NCI-H526 treated with DMSO at 0.1 percent for 48 hours (cell line): ENCODE measurements around the gene ZCCHC4.
"Not testable (repeated sequence)": the region's sequence is repeated elsewhere in the genome, so short reads cannot be mapped to it uniquely, and the experiment has no call there.

ENCODE experiments used
- DNase-seq: peaks from one replicate; lab custom pipeline; 2025; lab: John Stamatoyannopoulos, UW

Gene ZCCHC4

DNA sequence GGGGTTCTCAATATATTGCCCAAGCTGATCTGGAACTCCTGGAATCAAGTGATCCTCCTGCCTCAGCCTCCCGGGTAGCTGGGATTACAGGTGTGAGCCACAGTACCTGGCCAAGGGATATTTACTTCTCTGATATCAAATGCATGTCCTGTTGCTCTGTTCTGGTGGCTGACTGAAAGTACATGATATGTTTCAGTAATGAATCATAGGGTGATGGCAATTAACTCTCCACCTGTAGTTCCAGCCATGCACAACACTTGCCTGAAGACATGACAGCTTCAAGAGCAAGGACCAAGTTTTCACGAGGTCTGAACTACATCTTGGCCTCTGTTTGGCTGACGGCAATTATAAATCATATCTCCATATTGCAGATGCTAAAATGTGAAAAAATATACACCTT lies 9.1 kb downstream of the ZCCHC4 start:
- no peak for DNase-seq

GRCh38 chr4:25328463-25328862 lies 15.9 kb downstream of the ZCCHC4 start:
- DNase-seq, result not testable (repeated sequence)

GRCh38 chr4:25330335-25330734 lies 17.8 kb downstream of the ZCCHC4 start:
- no peak for DNase-seq

DNA sequence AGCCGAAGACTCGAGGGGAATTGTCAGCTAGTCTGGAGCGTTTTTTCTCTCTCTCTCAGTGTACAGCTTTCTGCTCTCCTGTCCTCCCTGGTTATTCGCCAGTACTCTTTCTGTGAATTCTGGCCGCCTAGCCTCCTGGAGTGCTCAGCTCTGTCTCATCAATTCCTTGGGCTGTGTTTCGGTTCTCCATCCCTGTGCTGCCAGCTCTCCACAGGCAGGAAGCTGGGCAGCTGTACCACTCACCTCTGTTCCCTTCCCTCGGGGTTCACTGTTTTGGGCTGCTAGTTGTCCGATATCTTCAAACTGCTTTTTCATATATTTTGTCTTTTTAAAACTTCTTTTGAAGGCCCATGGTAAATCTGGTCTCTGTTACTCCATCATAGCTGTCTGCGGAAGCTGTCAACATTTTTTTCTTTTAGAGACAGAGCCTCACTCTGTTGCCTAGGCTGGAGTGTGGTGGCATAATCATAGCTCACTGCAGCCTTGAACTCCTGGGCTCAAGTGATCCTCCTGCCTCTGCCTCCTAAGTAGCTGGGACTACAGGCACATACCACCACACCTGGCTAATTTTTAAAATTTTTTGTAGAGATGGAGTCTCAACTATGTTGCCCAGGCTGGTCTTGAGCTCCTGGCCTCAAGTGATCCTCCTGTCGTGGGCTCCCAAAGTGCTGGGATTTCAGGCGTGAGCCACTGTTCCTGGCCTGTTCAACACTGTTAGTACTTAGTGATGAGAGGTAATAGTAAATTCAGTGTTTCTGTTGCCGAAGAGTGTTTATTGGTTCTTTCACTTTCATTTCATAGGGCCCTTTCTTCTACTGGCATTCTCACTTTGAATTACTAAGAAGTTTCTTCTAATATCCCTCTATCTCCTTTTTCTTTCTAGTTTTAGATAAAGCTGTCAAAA lies 18.6 kb downstream of the ZCCHC4 start:
- DNase-seq, result no peak

DNA sequence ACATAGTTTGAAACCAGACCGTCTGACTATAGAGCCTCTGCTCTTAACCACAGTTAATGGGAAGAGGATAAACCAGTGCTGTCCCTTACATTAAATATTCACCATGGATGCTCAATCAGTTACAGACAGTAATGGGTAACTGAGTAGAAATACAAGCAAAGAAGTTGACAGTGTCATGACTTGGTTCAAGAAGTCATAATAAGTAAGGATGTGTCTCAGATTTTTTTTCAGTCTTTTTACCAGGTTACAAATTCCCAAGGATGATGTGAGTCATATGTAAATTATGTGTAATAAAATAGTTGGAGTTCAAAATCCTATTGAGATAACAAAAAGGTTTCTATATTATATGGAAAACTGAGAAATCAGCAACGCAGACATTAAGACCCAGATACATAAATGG lies 31.1 kb downstream of the ZCCHC4 start:
- DNase-seq, result no peak

DNA sequence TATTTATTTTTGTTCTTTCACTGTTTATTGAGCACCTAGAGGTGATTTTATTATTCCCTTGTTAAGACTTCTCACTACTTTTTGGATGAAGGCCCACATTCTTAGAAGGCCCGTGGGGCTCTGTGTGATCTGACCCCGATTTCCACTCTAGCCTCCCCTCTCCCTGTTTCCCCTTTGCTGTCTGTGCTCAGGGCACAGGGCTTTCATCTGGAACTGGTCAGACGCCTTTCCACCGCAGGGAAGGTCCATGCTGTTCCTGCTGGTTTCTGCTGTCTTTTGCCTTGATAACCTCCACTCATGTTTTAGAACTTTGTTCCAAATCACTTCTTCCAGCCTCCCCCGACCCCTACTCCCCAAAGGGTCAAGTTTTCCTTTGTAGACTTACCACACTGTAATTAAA lies 33.2 kb downstream of the ZCCHC4 start:
- no peak for DNase-seq

DNA sequence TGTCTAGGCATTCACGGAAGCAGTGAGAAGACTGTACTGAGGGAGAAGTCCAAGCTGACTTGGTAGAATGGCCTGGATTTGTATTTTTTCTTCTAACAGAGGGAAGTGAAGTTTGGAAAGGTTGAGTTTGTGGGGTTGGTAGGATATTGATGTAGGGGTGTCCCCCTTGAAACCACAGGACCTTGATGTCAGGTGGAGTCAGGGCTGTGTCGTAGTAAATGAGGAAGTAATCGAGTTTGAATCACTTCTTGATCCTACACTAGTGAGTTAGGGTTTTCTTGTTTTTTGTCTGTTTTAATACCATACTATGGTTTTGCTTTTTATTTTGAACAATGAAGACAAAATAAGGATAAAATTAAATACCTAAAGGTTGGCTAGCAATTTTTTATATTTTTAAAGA lies 34.3 kb downstream of the ZCCHC4 start:
- DNase-seq, result no peak

- no peak for DNase-seq
Observed at GRCh38 chr4:25347473-25347872, 34.9 kb downstream of the ZCCHC4 start.

DNA sequence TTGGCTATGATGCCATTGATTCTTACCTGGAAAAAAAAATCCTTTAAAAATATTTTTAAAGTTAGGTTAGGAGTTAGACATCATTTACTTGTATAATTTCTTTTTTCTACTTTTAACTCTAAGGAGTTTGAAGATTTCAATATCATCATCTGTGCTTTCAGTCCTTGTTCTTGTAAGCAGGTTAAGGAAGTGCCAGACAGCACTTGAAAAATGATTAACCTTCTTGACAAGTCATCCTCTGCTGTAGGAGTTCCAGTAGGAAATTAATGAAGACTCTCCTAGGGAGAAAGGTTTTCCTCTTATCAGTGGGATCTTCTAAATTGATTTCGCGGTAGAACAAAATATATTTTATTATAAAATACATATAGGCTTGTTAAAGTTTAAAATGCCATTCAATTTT lies 35.4 kb downstream of the ZCCHC4 start:
- DNase-seq, result no peak

- DNase-seq, result no peak
Observed at GRCh38 chr4:25350561-25350960, 38.0 kb downstream of the ZCCHC4 start.

DNA sequence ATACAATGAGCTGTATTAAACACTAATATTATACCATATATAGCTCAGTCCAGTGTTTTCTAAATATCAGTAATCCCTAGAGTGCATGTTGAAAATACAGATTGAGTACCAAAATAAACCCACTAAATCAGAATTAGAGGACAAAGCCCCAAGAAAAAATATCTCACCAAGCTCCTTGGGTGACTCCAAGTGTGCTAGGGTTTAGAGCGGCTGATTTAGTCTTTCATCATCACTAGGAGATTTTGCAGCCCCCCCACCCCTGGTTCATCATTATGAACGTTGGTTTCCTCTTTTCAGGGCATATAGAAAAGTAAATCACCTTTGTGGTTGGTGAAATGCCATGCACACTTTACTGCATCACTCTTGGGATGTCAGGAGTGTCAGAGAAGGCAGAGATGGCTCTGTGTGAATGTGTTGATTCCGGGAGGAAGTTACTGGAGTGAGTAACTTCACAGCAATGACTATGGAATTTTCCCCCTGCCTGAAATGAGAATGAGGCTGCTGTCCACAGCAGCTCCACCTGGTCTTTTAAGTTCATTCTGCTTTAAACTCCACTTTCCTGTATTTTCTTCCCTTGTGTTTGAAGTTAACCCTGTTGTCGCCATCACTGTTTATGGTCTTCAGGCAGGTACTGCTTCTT lies 39.3 kb downstream of the ZCCHC4 start:
- no peak for DNase-seq

DNA sequence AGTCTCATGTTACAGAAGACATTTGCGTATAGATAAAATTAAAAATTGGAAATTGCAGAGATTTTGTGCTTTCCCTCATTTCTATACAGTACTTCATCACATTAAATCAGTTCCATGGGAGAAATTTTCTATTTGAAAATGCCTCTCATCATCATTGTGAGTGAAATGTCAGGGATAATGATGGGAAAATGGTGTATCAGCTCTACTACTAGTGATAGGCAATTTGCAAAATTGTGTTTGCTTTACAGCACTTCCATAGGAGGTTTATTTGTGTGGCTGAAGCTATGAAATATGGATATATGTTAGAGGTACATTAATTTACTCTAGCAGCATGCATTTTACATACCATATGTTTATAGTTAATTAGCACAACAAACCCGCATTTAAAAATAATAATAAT lies 43.5 kb downstream of the ZCCHC4 start:
- no peak for DNase-seq

GRCh38 chr4:25358515-25359275 lies 46.1 kb downstream of the ZCCHC4 start:
- no peak for DNase-seq

GRCh38 chr4:25361253-25361652 lies 48.7 kb downstream of the ZCCHC4 start:
- DNase-seq, result no peak

DNA sequence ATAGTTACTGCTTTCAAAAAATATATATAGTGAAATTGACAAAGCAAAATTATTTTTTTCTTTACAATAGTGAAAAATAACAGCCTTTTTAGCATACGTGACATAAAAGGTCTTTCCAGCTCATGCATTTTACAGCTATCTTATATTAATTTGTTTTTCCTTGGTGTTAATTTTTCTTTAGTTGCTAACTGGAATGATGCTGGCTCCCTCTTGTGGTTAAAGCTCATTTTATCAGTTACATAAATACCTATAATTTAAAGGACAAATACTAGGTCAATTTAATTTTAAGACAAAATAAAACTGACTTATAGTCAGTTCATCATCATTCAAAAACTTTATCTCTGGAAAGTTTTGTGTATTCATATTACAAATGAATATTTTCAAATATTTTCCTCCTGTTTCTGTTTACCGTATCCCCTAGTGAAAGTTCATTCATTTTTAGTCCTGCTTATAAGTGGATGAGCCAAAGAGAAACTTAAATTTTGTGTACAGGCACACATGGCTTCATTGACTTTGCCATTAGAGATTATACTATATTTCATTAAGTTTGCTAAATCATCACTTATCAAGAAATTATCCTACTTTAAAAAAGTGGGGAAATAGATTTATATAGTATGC lies 54.5 kb downstream of the ZCCHC4 start:
- DNase-seq, result no peak

DNA sequence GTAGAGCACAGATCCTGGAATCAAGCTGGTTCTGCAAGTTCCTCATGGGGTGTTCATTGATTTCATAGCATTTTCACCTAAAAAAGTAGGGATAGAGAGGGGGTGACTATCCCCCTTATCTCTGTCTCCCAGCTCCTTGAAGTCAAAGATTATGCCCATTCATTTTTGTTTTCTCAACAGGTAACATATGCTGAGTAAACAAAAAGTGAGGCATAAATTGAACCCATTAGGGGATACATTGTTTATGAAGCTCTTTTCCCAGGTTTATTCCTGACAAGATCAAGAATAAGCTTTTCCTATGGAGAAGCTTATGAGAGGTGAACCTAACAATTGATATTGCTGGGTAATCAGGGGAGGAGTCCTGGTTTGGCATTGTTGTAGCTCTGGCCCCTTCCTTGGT lies 55.3 kb downstream of the ZCCHC4 start:
- no peak for DNase-seq

- no peak for DNase-seq
Observed at GRCh38 chr4:25368315-25368714, 55.7 kb downstream of the ZCCHC4 start.

- DNase-seq, result peak; percentile 12
Observed at GRCh38 chr4:25370242-25370641, 57.7 kb downstream of the ZCCHC4 start.

- not testable (repeated sequence) for DNase-seq
Observed at GRCh38 chr4:25372549-25372948, 60.0 kb downstream of the ZCCHC4 start.

DNA sequence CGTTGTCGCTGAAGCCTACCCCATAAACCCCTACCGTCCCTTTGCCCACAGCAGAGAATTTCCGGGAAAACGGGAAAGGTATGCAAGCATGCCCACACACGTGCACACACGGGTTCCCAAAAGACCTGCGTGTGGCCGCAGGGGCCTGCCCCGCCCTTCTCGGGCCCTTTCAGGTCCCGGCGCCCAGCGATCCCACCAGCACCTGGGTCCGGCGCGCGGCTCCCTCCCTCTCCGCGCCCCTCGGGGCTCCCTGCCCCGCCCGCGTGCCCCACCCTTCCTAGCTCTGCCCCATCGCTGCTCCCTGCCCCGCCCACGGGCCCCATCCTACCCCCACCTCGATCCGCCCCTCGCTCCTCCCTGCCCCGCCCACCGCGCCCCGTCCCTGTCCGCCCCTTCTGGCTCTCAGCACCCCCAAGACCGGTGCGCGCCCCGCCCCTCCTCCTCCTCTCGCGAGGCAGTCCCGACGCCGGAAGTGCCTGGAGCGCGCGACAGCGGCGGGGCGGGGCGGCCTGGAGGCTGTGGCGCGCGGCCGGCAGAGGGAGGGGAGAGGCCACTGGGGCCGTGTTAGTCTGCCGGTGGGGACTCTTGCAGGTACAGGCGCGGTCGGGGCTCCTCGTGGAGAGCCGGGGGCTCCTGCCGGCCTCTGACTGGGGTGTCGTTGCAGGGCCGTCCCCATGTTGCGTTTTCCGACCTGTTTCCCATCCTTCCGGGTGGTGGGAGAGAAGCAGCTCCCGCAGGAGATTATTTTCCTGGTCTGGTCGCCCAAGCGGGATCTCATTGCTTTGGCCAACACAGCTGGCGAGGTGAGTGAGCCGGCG lies 64.4 kb downstream of the ZCCHC4 start, which contains the start of gene ANAPC4:
Gene ANAPC4 (plus strand): TSS at position 510 of the 818 bp plus-strand sequence. CDS start 165 bp downstream, at position 675.
- DNase-seq, result peak; percentile 80
